Calu3 (cell line): ENCODE results near the gene CLSTN3. TPM values are rescaled to one million over a fixed set of nuclear protein-coding genes. Genes with fewer than 3 reads are reported as not detected.
A peak's percentile ranks its signal among the peaks of the same experiment; 100 is the strongest.

Source experiments
- BruUV-seq: library from RNA; stranded (reverse); fragments of 400-500 nt; replicated peaks from 2 replicates; lab custom pipeline; 2021; lab: Mats Ljungman, UMichigan
- CTCF ChIA-PET: fragments of 300-600 bp; sonication (Branson Sonifier 250); formaldehyde crosslinking; loops from one replicate; lab custom pipeline; 2022; ENCODE audit warnings: antibody characterized with exemption; lab: Charles Lee
- DNase-seq: peaks from one replicate; pipeline ENCODE4 v3.0.0; 2022
- H3K27ac Mint-ChIP-seq: one replicate; pipeline ENCODE4 v1.8.0; 2022; ENCODE audit warnings: mixed read lengths; ENCODE audit not compliant: unreplicated experiment
- H3K27me3 Mint-ChIP-seq: one replicate; pipeline ENCODE4 v1.8.0; 2022; ENCODE audit warnings: mixed read lengths; ENCODE audit not compliant: unreplicated experiment
- H3K36me3 Mint-ChIP-seq: one replicate; pipeline ENCODE4 v1.8.0; 2022; ENCODE audit warnings: mild to moderate bottlenecking, moderate library complexity, mixed read lengths; ENCODE audit not compliant: insufficient read depth, unreplicated experiment
- H3K4me1 Mint-ChIP-seq: one replicate; pipeline ENCODE4 v1.8.0; 2022; ENCODE audit warnings: mild to moderate bottlenecking, low read depth, mixed read lengths; ENCODE audit not compliant: unreplicated experiment
- H3K4me3 Mint-ChIP-seq: one replicate; pipeline ENCODE4 v1.8.0; 2022; ENCODE audit warnings: mild to moderate bottlenecking, low read depth, moderate library complexity, mixed read lengths; ENCODE audit not compliant: unreplicated experiment
- H3K9me3 Mint-ChIP-seq: one replicate; pipeline ENCODE4 v1.8.0; 2022; ENCODE audit warnings: low read depth, mixed read lengths; ENCODE audit not compliant: unreplicated experiment
- CTCF ChIP-seq: fragments of 200-600 bp; IDR thresholded peaks from one replicate; pipeline ENCODE4 v1.8.0; 2022; ENCODE audit warnings: antibody characterized with exemption; ENCODE audit not compliant: unreplicated experiment
- intact Hi-C: fragments of 100-400 bp; cut with micrococcal nuclease; formaldehyde crosslinking; loops from one replicate; pipeline ENCODE4 v1.10.0; 2022; ENCODE audit not compliant: unreplicated experiment
- total RNA-seq: library from RNA; stranded (reverse); gene quantifications from 2 replicates; pipeline ENCODE4 v1.2.3, GENCODE V29; 2022

The CLSTN3 gene
- total RNA-seq, 1 experiment from 2014 or later: 37.5 TPM

- no peak overlapping the region for H3K4me3 Mint-ChIP-seq
- no peak overlapping the region for H3K27ac Mint-ChIP-seq
- no TSS peak for BruUV-seq
- CTCF ChIA-PET: no interaction called here
- peaks cover 27% of the 10 kb centered on the region for H3K36me3 Mint-ChIP-seq
- DNase-seq: no peak
- H3K27me3 Mint-ChIP-seq: no peaks in the 10 kb centered on the region
- no peaks in the 10 kb centered on the region for H3K4me1 Mint-ChIP-seq
- no peak for TF ChIP-seq CTCF
- intact Hi-C loops: no loop called here
- no peaks in the 10 kb centered on the region for H3K9me3 Mint-ChIP-seq
These were observed 7.7 kb downstream of the CLSTN3 start for GRCh38 chr12:7137908-7138307.

- Mint-ChIP-seq H3K27ac (no peak overlapping the region), H3K4me3 (no peak overlapping the region), H3K36me3 (peaks cover 22% of the 10 kb centered on the region), H3K9me3 (no peaks in the 10 kb centered on the region), H3K27me3 (no peaks in the 10 kb centered on the region), H3K4me1 (no peaks in the 10 kb centered on the region)
- no TSS peak for BruUV-seq
- intact Hi-C loops: no loop called here
- no peak for DNase-seq
- CTCF ChIA-PET: interaction anchor here (0.9 kb wide), 1 partner anchor 31 kb away, joined by 3 read pairs; no protein-coding TSS in a partner anchor
- TF ChIP-seq CTCF: no peak
These were observed 9.0 kb downstream of the CLSTN3 start for GRCh38 chr12:7139200-7139599.

- H3K27me3 Mint-ChIP-seq: no peaks in the 10 kb centered on the region
- CTCF ChIA-PET: no interaction called here
- no peak overlapping the region for H3K27ac Mint-ChIP-seq
- DNase-seq: no peak
- H3K4me1 Mint-ChIP-seq: no peaks in the 10 kb centered on the region
- no peaks in the 10 kb centered on the region for H3K9me3 Mint-ChIP-seq
- peaks cover 10% of the 10 kb centered on the region for H3K36me3 Mint-ChIP-seq
- BruUV-seq: no TSS peak
- TF ChIP-seq CTCF: no peak
- H3K4me3 Mint-ChIP-seq: no peak overlapping the region
- intact Hi-C loops: loop anchor here (2.0 kb wide), 1 partner anchor 497 kb away; no protein-coding TSS in a partner anchor
These were observed 11.3 kb downstream of the CLSTN3 start for GRCh38 chr12:7141351-7142005.

GRCh38 chr12:7142056-7142644, 12.0 kb downstream of the CLSTN3 start:
- H3K27ac Mint-ChIP-seq: no peak overlapping the region
- no peak overlapping the region for H3K4me3 Mint-ChIP-seq
- peaks cover 10% of the 10 kb centered on the region for H3K36me3 Mint-ChIP-seq
- H3K9me3 Mint-ChIP-seq: no peaks in the 10 kb centered on the region
- intact Hi-C loops: loop anchor here (2.0 kb wide), 1 partner anchor 497 kb away; no protein-coding TSS in a partner anchor
- peak; percentile 66 for TF ChIP-seq CTCF
- H3K4me1 Mint-ChIP-seq: no peaks in the 10 kb centered on the region
- CTCF ChIA-PET: interaction anchor here (0.7 kb wide), 1 partner anchor 66 kb away, joined by 4 read pairs; no protein-coding TSS in a partner anchor
- DNase-seq: peak; percentile 68
- no peaks in the 10 kb centered on the region for H3K27me3 Mint-ChIP-seq
- BruUV-seq: no TSS peak
